ENCODE data around the gene XYLT1.

Gene XYLT1

GRCh38 chr16:17377360-17378324 is 93.1 kb downstream of the XYLT1 start:
- no peak for TF ChIP-seq TCF12 (IDR thresholded peaks at IDR 0.05; ENCODE audit: low read depth)
- no peak for TF ChIP-seq TAF1 (IDR thresholded peaks at IDR 0.05; ENCODE audit: low read depth)
- no peak for TF ChIP-seq YY1 (IDR thresholded peaks at IDR 0.05; ENCODE audit: low read depth)

GRCh38 chr16:17375461-17376304 is 95.1 kb downstream of the XYLT1 start:
- TF ChIP-seq USF1 (IDR thresholded peaks at IDR 0.05), result no peak
- TF ChIP-seq TEAD4 (IDR thresholded peaks at IDR 0.05), result no peak
- TF ChIP-seq YY1 (IDR thresholded peaks at IDR 0.05; ENCODE audit: low read depth), result no peak
- no peak for TF ChIP-seq TCF12 (IDR thresholded peaks at IDR 0.05; ENCODE audit: low read depth)
- TF ChIP-seq CREB1 (IDR thresholded peaks at IDR 0.05; ENCODE audit: low read depth), result no peak
- no peak for TF ChIP-seq MAX (IDR thresholded peaks at IDR 0.05)
- TF ChIP-seq TAF1 (IDR thresholded peaks at IDR 0.05; ENCODE audit: low read depth), result no peak
- TF ChIP-seq FOXM1 (IDR thresholded peaks at IDR 0.05; ENCODE audit: borderline replicate concordance, low read depth), result no peak
- no peak for TF ChIP-seq REST (IDR thresholded peaks at IDR 0.05; ENCODE audit: low read depth)
- TF ChIP-seq ZBTB7A (IDR thresholded peaks at IDR 0.05; ENCODE audit: low read depth), result no peak
- no peak for TF ChIP-seq EP300 (IDR thresholded peaks at IDR 0.05; ENCODE audit: borderline replicate concordance)
- no peak for TF ChIP-seq CEBPB (IDR thresholded peaks at IDR 0.05)
- TF ChIP-seq NFIC (IDR thresholded peaks at IDR 0.05), result no peak

- no peak for TF ChIP-seq USF1 (IDR thresholded peaks at IDR 0.05)
- TF ChIP-seq FOXM1 (IDR thresholded peaks at IDR 0.05; ENCODE audit: borderline replicate concordance, low read depth), result no peak
- TF ChIP-seq MAX (IDR thresholded peaks at IDR 0.05), result no peak
- TF ChIP-seq TEAD4 (IDR thresholded peaks at IDR 0.05), result no peak
- TF ChIP-seq EP300 (IDR thresholded peaks at IDR 0.05; ENCODE audit: borderline replicate concordance), result no peak
- TF ChIP-seq ZBTB7A (IDR thresholded peaks at IDR 0.05; ENCODE audit: low read depth), result no peak
- TF ChIP-seq CEBPB (IDR thresholded peaks at IDR 0.05), result no peak
These were observed 96.0 kb downstream of the XYLT1 start for GRCh38 chr16:17374668-17375255.

GRCh38 chr16:17373533-17373932 is 97.2 kb downstream of the XYLT1 start:
- TF ChIP-seq EGR1 (IDR thresholded peaks at IDR 0.05), result no peak
- no peak for TF ChIP-seq EP300 (IDR thresholded peaks at IDR 0.05; ENCODE audit: borderline replicate concordance)
- TF ChIP-seq CEBPB (IDR thresholded peaks at IDR 0.05), result no peak
- no peak for TF ChIP-seq YY1 (IDR thresholded peaks at IDR 0.05; ENCODE audit: low read depth)
- TF ChIP-seq ZBTB7A (IDR thresholded peaks at IDR 0.05; ENCODE audit: low read depth), result no peak
- no peak for TF ChIP-seq RAD21 (IDR thresholded peaks at IDR 0.05; ENCODE audit: low read depth)
- no peak for TF ChIP-seq NFIC (IDR thresholded peaks at IDR 0.05)
- no peak for TF ChIP-seq USF1 (IDR thresholded peaks at IDR 0.05)
- TF ChIP-seq FOXM1 (IDR thresholded peaks at IDR 0.05; ENCODE audit: borderline replicate concordance, low read depth), result no peak
- TF ChIP-seq TCF12 (IDR thresholded peaks at IDR 0.05; ENCODE audit: low read depth), result no peak
- TF ChIP-seq TEAD4 (IDR thresholded peaks at IDR 0.05), result no peak
- TF ChIP-seq MAX (IDR thresholded peaks at IDR 0.05), result no peak
- TF ChIP-seq TAF1 (IDR thresholded peaks at IDR 0.05; ENCODE audit: low read depth), result no peak
- no peak for TF ChIP-seq REST (IDR thresholded peaks at IDR 0.05; ENCODE audit: low read depth)
- no peak for TF ChIP-seq CREB1 (IDR thresholded peaks at IDR 0.05; ENCODE audit: low read depth)

Data from Ishikawa (cell line).